AG20443 (cell line): ENCODE data around the gene AKAP6.

Experiments used
- DNase-seq: peaks from one replicate; pipeline ENCODE4 v3.0.0; 2012; ENCODE audit warnings: low spot score, mixed read lengths

AKAP6 gene

DNA sequence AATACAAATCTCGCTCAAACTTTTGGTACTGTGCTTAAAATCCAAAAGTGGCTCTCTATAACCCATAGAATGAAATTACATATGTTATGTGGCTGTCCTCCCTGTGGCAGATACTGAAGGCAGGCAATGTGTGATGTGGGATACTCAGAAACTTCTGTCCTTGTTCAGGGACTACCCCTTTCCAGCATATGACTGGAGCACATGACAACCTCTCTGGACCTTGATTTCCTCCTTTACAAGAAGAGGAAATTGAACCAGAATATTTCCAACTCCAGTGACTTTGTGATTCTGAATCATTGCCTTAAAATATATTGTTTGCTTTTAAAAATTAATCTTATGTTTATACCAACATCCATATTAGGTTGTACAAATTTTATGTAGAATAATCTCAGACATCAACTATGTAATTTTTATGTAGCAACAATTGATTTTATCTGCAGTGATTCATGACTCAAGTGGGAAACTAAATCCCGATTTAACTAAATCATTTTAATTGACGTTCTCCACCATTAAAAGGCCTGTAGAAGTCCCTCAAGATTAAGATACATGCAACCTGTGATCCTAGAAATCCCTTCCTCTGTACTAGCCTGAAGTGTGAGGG, 162.4 kb downstream of the AKAP6 start:
- no peak for DNase-seq

GRCh38 chr14:32492457-32492856, 163.4 kb downstream of the AKAP6 start:
- DNase-seq = no peak

GRCh38 chr14:32494609-32495434, 165.7 kb downstream of the AKAP6 start:
- DNase-seq = peak; percentile 59

DNA sequence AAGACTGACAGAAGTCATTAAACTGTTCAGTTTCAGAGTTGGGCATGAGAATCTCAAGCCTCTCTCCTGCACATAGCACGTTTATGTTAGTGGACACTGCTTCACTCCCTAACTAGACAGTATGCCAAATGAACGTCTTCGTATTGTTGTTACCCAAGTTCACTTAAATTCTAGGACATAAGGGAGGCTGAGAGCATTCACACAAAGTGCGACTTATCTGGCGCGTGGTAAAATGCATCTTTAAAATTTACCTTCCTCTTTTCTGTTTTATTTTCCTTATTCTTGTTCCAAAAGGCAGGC, 166.3 kb downstream of the AKAP6 start:
- DNase-seq = no peak

DNA sequence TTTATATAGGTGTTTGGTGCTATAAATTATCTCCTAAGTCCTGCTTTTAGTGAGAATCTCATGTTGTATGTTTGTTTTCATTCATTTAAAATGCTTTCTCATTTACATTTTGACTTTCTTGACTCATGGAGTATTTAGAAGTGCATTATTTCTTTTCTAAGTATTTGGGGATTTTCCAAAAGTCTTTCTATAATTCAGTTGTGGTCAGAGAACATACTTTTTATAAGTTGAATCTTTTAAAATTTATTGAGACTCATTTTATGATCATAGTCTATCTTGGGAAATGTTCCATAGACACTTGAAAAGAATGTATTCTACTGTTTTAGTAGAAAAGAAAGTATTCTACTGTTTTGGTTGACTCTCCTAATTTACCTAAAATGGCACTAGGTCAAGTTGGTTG, 168.2 kb downstream of the AKAP6 start:
- no peak for DNase-seq

- peak; percentile 73 for DNase-seq
These were observed 178.2 kb downstream of the AKAP6 start for GRCh38 chr14:32507029-32507984.

GRCh38 chr14:32508281-32508680, 179.2 kb downstream of the AKAP6 start:
- no peak for DNase-seq

GRCh38 chr14:32509632-32510187, 180.6 kb downstream of the AKAP6 start:
- peak; percentile 89 for DNase-seq

- no peak for DNase-seq
These were observed 181.7 kb downstream of the AKAP6 start for GRCh38 chr14:32510815-32511214.

DNA sequence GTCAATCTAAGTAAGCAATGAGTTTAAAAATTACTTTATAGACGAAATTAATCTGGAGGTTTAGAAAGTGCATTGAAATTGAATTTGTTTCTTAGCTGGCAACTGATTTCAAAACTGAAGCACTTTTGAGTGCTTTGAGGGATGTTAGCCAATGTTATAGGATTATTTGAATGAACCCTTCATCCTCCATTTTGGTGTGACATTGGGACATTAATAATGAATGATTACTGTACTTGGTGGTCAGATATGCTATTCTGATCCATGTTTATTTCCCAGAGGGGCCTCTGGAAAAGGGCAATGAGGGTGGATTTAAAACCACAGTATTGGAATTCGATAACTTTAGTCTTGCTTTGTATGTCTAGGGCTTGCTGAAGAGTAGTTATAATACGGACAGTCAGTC, 183.2 kb downstream of the AKAP6 start:
- no peak for DNase-seq

DNA sequence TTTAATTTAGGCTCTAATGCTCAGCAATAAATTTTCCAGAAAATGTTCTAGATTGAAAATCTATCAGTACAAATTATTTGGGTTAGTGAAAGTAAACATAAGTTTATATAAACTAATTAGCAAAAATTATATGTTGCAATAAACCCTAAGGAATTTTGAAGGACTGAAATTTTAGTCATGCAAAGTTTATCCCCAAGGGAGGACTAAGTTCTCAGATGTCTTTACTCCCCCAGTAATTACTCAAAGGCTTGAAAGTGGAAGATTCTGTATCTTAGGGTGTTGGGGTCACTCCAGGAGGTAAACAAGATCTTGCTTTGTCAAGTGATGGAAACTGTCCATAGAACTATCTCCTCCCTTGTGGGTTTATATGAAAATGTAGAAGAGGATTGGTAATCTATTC, 183.7 kb downstream of the AKAP6 start:
- DNase-seq = no peak

DNA sequence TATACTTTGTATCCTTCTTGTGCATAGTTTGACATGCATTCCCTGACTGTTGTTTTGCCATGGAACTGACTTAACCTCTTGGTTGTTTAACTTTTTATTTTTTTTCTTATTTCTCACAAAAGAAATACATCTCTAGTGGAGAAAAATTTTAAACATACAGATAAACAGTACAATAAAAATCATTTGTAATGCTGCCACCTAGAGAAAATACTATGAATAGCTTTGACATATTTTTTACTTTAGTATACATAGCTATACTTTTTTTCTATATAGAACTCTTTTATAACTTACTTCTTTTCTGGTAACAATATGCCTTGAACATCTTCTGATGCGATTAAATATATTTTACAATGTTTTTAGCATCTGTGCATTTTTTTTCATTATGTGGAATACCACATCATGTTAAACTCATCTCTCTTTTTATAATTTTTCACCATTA, 184.5 kb downstream of the AKAP6 start:
- no peak for DNase-seq

DNA sequence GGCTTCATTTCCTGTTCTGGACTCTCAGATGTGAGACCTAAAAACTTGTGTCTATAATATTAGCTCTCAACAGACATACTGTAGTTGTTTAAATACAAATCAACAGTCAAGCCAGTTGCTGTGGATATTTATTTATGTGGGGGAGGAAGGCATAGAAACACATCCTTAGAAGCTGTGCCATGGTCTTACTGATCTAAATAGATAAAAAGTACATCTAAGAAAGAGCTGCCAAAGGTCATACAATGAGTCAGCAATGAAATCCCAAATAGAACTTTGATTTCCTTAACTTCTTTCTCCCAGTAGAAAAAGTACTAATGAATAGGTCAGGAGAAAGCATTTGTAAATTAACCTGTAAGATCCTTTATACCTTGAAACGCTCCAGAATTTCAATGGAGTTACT, 185.1 kb downstream of the AKAP6 start:
- DNase-seq = no peak

DNA sequence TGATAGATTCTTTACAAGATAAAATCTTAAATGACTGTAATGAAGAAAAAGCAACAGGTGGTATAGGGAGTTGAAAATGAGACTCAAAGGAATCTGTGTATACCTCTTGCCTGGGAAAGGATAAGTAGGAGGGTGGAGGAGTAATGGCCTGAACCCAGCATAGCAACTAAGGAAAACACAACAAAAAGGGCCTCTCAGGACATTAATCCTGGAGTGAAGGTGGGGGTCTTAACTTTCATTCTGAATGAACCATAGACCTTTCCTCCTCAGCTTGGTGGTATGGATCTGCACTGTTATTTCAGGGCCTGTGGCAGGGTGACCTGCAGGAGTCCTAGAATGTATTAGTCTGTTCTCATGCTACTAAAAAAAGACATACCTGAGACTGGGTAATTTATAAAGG, 185.6 kb downstream of the AKAP6 start:
- no peak for DNase-seq

- DNase-seq = peak; percentile 20
These were observed 195.7 kb downstream of the AKAP6 start for GRCh38 chr14:32524609-32525375.

DNA sequence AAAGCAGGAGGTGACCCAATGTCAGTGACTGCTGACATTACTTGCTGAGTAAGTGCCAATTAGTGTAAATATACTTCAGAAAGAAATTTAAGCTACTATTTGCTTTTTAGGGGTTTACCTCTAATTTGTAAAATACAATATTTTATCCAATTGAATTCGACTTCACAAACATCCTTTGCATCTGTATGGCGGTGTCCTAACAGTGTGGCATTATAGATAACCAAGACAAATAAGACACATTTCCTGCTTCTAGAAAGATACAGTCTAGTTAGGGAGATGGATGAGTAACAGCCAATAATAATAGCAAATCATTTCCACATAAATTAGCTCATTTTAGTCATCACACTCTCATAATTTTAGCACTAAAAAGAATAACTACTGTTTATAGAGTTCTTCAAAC, 196.5 kb downstream of the AKAP6 start:
- DNase-seq = no peak

DNA sequence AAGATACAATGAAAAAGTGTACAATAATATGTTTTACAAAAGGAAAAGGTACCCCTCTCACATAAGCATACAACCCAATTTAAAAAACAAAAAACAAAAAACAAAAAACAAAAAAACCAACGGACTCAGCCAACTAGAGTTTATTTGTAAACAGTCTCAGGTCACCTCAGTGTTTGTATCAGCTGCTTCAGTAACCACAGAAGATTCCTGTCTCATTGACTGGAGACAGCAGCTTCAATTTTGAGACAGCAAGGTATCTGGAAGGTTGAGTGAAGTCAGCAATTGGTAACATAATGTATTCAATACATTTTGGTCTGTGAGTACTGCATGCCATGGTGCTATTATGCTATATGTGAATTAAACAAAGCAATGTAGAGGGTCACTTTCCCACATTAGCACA, 201.7 kb downstream of the AKAP6 start:
- DNase-seq = no peak

DNA sequence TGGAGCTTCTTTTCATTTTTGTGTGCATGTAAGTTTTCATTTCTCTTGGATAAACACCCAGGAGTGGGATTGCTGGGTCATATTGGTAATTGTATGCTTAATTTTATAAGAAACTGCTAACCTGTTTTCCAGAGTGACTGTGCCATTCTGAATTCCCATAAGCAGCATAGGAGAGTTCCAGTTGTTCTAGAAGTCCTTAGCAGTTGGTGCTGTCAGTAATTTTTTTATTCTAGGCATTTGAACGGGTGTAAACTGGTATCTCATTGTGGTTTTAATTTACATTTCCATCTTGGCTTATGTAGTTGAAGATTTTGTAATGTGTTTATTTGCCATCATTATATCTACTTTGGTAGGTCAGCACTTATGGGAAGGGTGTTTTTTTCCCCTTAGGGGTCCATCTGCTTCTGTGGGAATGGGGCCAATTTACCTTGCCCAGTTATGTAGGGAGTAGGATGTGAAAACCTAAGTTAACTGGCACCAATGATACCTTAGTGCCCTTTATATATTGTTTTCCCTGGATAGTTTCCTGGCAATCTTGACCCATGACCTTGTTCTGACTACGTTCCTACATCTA, 202.9 kb downstream of the AKAP6 start:
- DNase-seq = no peak

DNA sequence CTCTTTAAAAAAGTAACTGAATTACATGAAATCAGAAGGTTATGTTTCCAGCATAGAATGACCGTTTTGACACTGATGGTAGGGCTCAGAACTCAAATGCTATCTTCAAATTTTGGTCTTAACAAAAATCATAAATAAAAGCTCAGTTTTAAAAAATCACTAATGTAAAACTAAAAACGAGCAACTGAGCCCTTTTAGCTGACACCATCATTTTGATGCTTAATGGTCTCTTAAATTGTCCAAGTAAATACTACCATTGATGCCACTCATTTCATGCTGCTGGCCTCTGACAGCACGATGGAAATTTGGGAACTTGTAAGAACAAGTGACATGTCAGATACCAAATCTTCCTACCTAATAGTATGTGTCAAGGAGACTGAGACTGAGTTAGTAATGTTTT, 205.0 kb downstream of the AKAP6 start:
- DNase-seq = no peak

GRCh38 chr14:32536175-32536574, 207.1 kb downstream of the AKAP6 start:
- DNase-seq = no peak

GRCh38 chr14:32537166-32537565, 208.1 kb downstream of the AKAP6 start:
- DNase-seq = no peak
